GM13977 (cell line): ENCODE results near the gene UNC5CL.

Source experiments
- DNase-seq: peaks from one replicate; pipeline ENCODE4 v3.0.0; 2012; ENCODE audit warnings: low spot score
- in situ Hi-C: fragments of 300-500 bp; cut with MboI; formaldehyde crosslinking; loops from one replicate; pipeline ENCODE4 v1.12.0; 2022; ENCODE audit warnings: low sequenced_read_pairs, low pct_unique_long_range_greater_than_20kb, mixed read lengths, inconsistent platforms; ENCODE audit not compliant: unreplicated experiment
- TF ChIP-seq, protein P1 (sequence below): IDR thresholded peaks from 2 replicates; pipeline ENCODE4 v1.5.1; 2012; ENCODE audit warnings: mild to moderate bottlenecking, control low read depth; ENCODE audit not compliant: insufficient read depth; ENCODE audit errors: extremely low read depth, missing control alignments

Gene UNC5CL

GRCh38 chr6:41078101-41078500 lies 39.1 kb upstream of the UNC5CL start:
- DNase-seq = no peak
- in situ Hi-C loops = loop anchor here (25.0 kb wide), 1 partner anchor 234 kb away; no protein-coding TSS in a partner anchor
- TF ChIP-seq, protein P1, sequence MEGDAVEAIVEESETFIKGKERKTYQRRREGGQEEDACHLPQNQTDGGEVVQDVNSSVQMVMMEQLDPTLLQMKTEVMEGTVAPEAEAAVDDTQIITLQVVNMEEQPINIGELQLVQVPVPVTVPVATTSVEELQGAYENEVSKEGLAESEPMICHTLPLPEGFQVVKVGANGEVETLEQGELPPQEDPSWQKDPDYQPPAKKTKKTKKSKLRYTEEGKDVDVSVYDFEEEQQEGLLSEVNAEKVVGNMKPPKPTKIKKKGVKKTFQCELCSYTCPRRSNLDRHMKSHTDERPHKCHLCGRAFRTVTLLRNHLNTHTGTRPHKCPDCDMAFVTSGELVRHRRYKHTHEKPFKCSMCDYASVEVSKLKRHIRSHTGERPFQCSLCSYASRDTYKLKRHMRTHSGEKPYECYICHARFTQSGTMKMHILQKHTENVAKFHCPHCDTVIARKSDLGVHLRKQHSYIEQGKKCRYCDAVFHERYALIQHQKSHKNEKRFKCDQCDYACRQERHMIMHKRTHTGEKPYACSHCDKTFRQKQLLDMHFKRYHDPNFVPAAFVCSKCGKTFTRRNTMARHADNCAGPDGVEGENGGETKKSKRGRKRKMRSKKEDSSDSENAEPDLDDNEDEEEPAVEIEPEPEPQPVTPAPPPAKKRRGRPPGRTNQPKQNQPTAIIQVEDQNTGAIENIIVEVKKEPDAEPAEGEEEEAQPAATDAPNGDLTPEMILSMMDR = no peak

- in situ Hi-C loops = loop anchor here (25.0 kb wide), 1 partner anchor 235 kb away; no protein-coding TSS in a partner anchor
- DNase-seq = no peak
- TF ChIP-seq, protein P1 = no peak
These were observed 38.5 kb upstream of the UNC5CL start for GRCh38 chr6:41077536-41077935.

GRCh38 chr6:41075651-41076626 lies 36.9 kb upstream of the UNC5CL start:
- DNase-seq = no peak
- in situ Hi-C loops = loop anchor here (25.0 kb wide), 1 partner anchor 236 kb away; no protein-coding TSS in a partner anchor
- TF ChIP-seq, protein P1 = no peak

GRCh38 chr6:41074692-41075436 lies 35.8 kb upstream of the UNC5CL start:
- no peak for DNase-seq
- TF ChIP-seq, protein P1 = no peak
- in situ Hi-C loops = loop anchor here (25.0 kb wide), 1 partner anchor 237 kb away; no protein-coding TSS in a partner anchor

GRCh38 chr6:41073968-41074691 lies 35.1 kb upstream of the UNC5CL start:
- no peak for DNase-seq
- TF ChIP-seq, protein P1 = no peak
- in situ Hi-C loops = no loop called here
